Fibroblast of pulmonary artery (primary cell): Measurements from ENCODE around the gene CDX4.
"Not testable (repeated sequence)": the region's sequence is repeated elsewhere in the genome, so short reads cannot be mapped to it uniquely, and the experiment has no call there.

Experiments
- DNase-seq: peaks from one replicate; pipeline ENCODE4 v3.0.0-alpha.2; 2010; ENCODE audit warnings: low read depth
- H3K4me3 ChIP-seq: replicated peaks from 2 replicates; pipeline ENCODE4 v1.5.1; 2011; ENCODE audit warnings: low read depth, mild to moderate bottlenecking, control low read depth, low read length, moderate library complexity
- CTCF ChIP-seq: IDR thresholded peaks from 2 replicates; pipeline ENCODE4 v1.5.1; 2011; ENCODE audit warnings: mild to moderate bottlenecking, control low read depth, low read length, inconsistent platforms; ENCODE audit errors: missing control alignments

CDX4 gene

GRCh38 chrX:73448379-73448778 is 1.5 kb downstream of the CDX4 start:
- TF ChIP-seq CTCF: no peak
- H3K4me3 ChIP-seq: no peak overlapping the region
- DNase-seq: no peak

- no peak for DNase-seq
- H3K4me3 ChIP-seq: no peak overlapping the region
- TF ChIP-seq CTCF: no peak
Observed at GRCh38 chrX:73455171-73455570, 8.3 kb downstream of the CDX4 start.

- H3K4me3 ChIP-seq: no peak overlapping the region
- DNase-seq: peak; percentile 2
- no peak for TF ChIP-seq CTCF
Observed at GRCh38 chrX:73457306-73457705, 10.5 kb downstream of the CDX4 start.

- no peak for DNase-seq
- TF ChIP-seq CTCF: no peak
- no peak overlapping the region for H3K4me3 ChIP-seq
Observed at GRCh38 chrX:73468376-73468775, 21.5 kb downstream of the CDX4 start.

- no peak for TF ChIP-seq CTCF
- no peak for DNase-seq
- no peak overlapping the region for H3K4me3 ChIP-seq
Observed at GRCh38 chrX:73478961-73479360, 32.1 kb downstream of the CDX4 start.

- no peak for TF ChIP-seq CTCF
- H3K4me3 ChIP-seq: no peak overlapping the region
- DNase-seq: no peak
Observed at GRCh38 chrX:73481521-73481920, 34.7 kb downstream of the CDX4 start.

GRCh38 chrX:73490661-73491060 is 43.8 kb downstream of the CDX4 start:
- TF ChIP-seq CTCF: no peak
- no peak overlapping the region for H3K4me3 ChIP-seq
- DNase-seq: no peak

GRCh38 chrX:73492178-73492577 is 45.3 kb downstream of the CDX4 start:
- H3K4me3 ChIP-seq, DNase-seq: not testable (repeated sequence)
